Measurements from ENCODE around the gene MCHR1.

GRCh38 chr22:40678493-40679248, 613 bp upstream of the MCHR1 start:
- TF ChIP-seq EZH2 (IDR thresholded peaks at IDR 0.05; ENCODE audit: borderline replicate concordance, low read length), result no peak
- no peak for TF ChIP-seq CTCF (conservative IDR thresholded peaks at IDR 0.05 in 1 of 2, IDR thresholded peaks at IDR 0.05 in 1 of 2; ENCODE audit: extremely low read depth in 1 of 2, insufficient read depth in 1 of 2, low read depth in 1 of 2, low read length in 2 of 2)
